Umbilical cord (tissue), 2 donors: ENCODE results near the gene ADAMTSL1. TPM values are rescaled to one million over a fixed set of nuclear protein-coding genes. Genes with fewer than 3 reads are reported as not detected.

Experiments
- DNase-seq: peaks from one replicate; pipeline ENCODE4 v3.0.0-alpha.2; 2015; ENCODE audit warnings: low spot score
- total RNA-seq: library from RNA; depleted of rRNA; stranded (reverse); fragments of >200 nt; gene quantifications from one replicate; pipeline ENCODE4 v1.2.3, GENCODE V29; 2014; ENCODE audit warnings: low replicate concordance; ENCODE audit not compliant: insufficient read depth

Gene ADAMTSL1
- total RNA-seq, 1 donor from 2014 or later = 26.5 TPM

- DNase-seq = no peak
These were observed 221.2 kb downstream of the ADAMTSL1 start for GRCh38 chr9:18694959-18695668.

- no peak for DNase-seq
These were observed 225.0 kb downstream of the ADAMTSL1 start for GRCh38 chr9:18698992-18699391.

GRCh38 chr9:18699764-18700163 is 225.8 kb downstream of the ADAMTSL1 start:
- DNase-seq = no peak

GRCh38 chr9:18700714-18701113 is 226.8 kb downstream of the ADAMTSL1 start:
- DNase-seq = no peak

- DNase-seq = peak; percentile 69
These were observed 229.4 kb downstream of the ADAMTSL1 start for GRCh38 chr9:18703151-18703900.

GRCh38 chr9:18703901-18704379 is 230.0 kb downstream of the ADAMTSL1 start:
- DNase-seq = peak; percentile 54

- DNase-seq = peak; percentile 43
These were observed 231.9 kb downstream of the ADAMTSL1 start for GRCh38 chr9:18705796-18706392.

- DNase-seq = no peak
These were observed 232.7 kb downstream of the ADAMTSL1 start for GRCh38 chr9:18706648-18707047.

- DNase-seq = no peak
These were observed 233.1 kb downstream of the ADAMTSL1 start for GRCh38 chr9:18707061-18707461.

GRCh38 chr9:18707489-18708205 is 233.7 kb downstream of the ADAMTSL1 start:
- no peak for DNase-seq

GRCh38 chr9:18708429-18708828 is 234.5 kb downstream of the ADAMTSL1 start:
- DNase-seq = no peak

- DNase-seq = no peak
These were observed 236.1 kb downstream of the ADAMTSL1 start for GRCh38 chr9:18710065-18710464.

- DNase-seq = no peak
These were observed 243.8 kb downstream of the ADAMTSL1 start for GRCh38 chr9:18717759-18718158.

- DNase-seq = no peak
These were observed 244.4 kb downstream of the ADAMTSL1 start for GRCh38 chr9:18718393-18718792.

- DNase-seq = no peak
These were observed 245.0 kb downstream of the ADAMTSL1 start for GRCh38 chr9:18718932-18719331.

GRCh38 chr9:18720691-18721090 is 246.7 kb downstream of the ADAMTSL1 start:
- no peak for DNase-seq

- DNase-seq = no peak
These were observed 247.5 kb downstream of the ADAMTSL1 start for GRCh38 chr9:18721267-18721994.

- no peak for DNase-seq
These were observed 248.0 kb downstream of the ADAMTSL1 start for GRCh38 chr9:18721995-18722310.

GRCh38 chr9:18722882-18723281 is 248.9 kb downstream of the ADAMTSL1 start:
- DNase-seq = no peak

GRCh38 chr9:18723366-18723765 is 249.4 kb downstream of the ADAMTSL1 start:
- no peak for DNase-seq

GRCh38 chr9:18726546-18726945 is 252.6 kb downstream of the ADAMTSL1 start:
- peak; percentile 79 for DNase-seq
